Osteocyte (in vitro differentiated cells): ENCODE measurements around the gene PHRF1. TPM values are rescaled to one million over a fixed set of nuclear protein-coding genes. Genes with fewer than 3 reads are reported as not detected.
A peak's percentile ranks its signal among the peaks of the same experiment; 100 is the strongest.

Experiments
- DNase-seq: peaks from one replicate; pipeline ENCODE4 v3.0.0; 2021; ENCODE audit warnings: mixed read lengths; ENCODE audit not compliant: unreplicated experiment; ENCODE audit errors: extremely low spot score
- H3K27ac Mint-ChIP-seq: one replicate; pipeline ENCODE4 v1.8.0; 2021; ENCODE audit warnings: mild to moderate bottlenecking, mixed read lengths; ENCODE audit not compliant: unreplicated experiment
- H3K27me3 Mint-ChIP-seq: one replicate; pipeline ENCODE4 v1.8.0; 2021; ENCODE audit warnings: mixed read lengths; ENCODE audit not compliant: unreplicated experiment
- H3K36me3 Mint-ChIP-seq: one replicate; pipeline ENCODE4 v1.8.0; 2021; ENCODE audit warnings: mixed read lengths; ENCODE audit not compliant: unreplicated experiment
- H3K4me1 Mint-ChIP-seq: one replicate; pipeline ENCODE4 v1.8.0; 2021; ENCODE audit warnings: mixed read lengths; ENCODE audit not compliant: unreplicated experiment
- H3K4me3 Mint-ChIP-seq: one replicate; pipeline ENCODE4 v1.8.0; 2021; ENCODE audit warnings: mild to moderate bottlenecking, moderate library complexity, mixed read lengths; ENCODE audit not compliant: unreplicated experiment
- H3K9me3 Mint-ChIP-seq: one replicate; pipeline ENCODE4 v1.8.0; 2021; ENCODE audit warnings: mixed read lengths; ENCODE audit not compliant: unreplicated experiment
- CTCF ChIP-seq: fragments of 200-600 bp; sonication (generic); IDR thresholded peaks from 2 replicates; pipeline ENCODE4 v1.5.0; 2021; ENCODE audit warnings: antibody characterized with exemption, mild to moderate bottlenecking, moderate library complexity
- total RNA-seq: library from RNA; stranded (reverse); gene quantifications from 2 replicates; pipeline ENCODE4 v1.2.1, GENCODE V29; 2021

The PHRF1 gene
- total RNA-seq, 1 donor from 2014 or later = 31.5 TPM

- Mint-ChIP-seq H3K4me1 (peaks cover 27% of the 10 kb centered on the region), H3K36me3 (peaks cover 6% of the 10 kb centered on the region), H3K27me3 (peaks cover 3% of the 10 kb centered on the region), H3K27ac (no peak overlapping the region), H3K4me3 (peak overlapping the region; percentile 69), H3K9me3 (no peaks in the 10 kb centered on the region)
- DNase-seq = no peak
- TF ChIP-seq CTCF = no peak
Observed at GRCh38 chr11:637333-637592, 61.0 kb downstream of the PHRF1 start.

GRCh38 chr11:637593-638521 is 61.6 kb downstream of the PHRF1 start:
- peaks cover 2% of the 10 kb centered on the region for H3K36me3 Mint-ChIP-seq
- H3K9me3 Mint-ChIP-seq = no peaks in the 10 kb centered on the region
- peaks cover 3% of the 10 kb centered on the region for H3K27me3 Mint-ChIP-seq
- DNase-seq = no peak
- no peak overlapping the region for H3K27ac Mint-ChIP-seq
- peaks cover 27% of the 10 kb centered on the region for H3K4me1 Mint-ChIP-seq
- H3K4me3 Mint-ChIP-seq = peak overlapping the region; percentile 69
- TF ChIP-seq CTCF = no peak

- H3K27me3 Mint-ChIP-seq = peaks cover 3% of the 10 kb centered on the region
- no peak for TF ChIP-seq CTCF
- peaks cover 2% of the 10 kb centered on the region for H3K36me3 Mint-ChIP-seq
- DNase-seq = no peak
- peak overlapping the region; percentile 42 for H3K4me3 Mint-ChIP-seq
- H3K9me3 Mint-ChIP-seq = no peaks in the 10 kb centered on the region
- peaks cover 27% of the 10 kb centered on the region for H3K4me1 Mint-ChIP-seq
- H3K27ac Mint-ChIP-seq = peak overlapping the region; percentile 67
Observed at GRCh38 chr11:638631-639331, 62.5 kb downstream of the PHRF1 start.

GRCh38 chr11:639332-639955 is 63.2 kb downstream of the PHRF1 start:
- H3K36me3 Mint-ChIP-seq = peaks cover 5% of the 10 kb centered on the region
- H3K4me3 Mint-ChIP-seq = no peak overlapping the region
- TF ChIP-seq CTCF = no peak
- H3K9me3 Mint-ChIP-seq = no peaks in the 10 kb centered on the region
- no peak overlapping the region for H3K27ac Mint-ChIP-seq
- DNase-seq = no peak
- peaks cover 3% of the 10 kb centered on the region for H3K27me3 Mint-ChIP-seq
- peaks cover 27% of the 10 kb centered on the region for H3K4me1 Mint-ChIP-seq
